Measurements from ENCODE around the gene DNAH10. TPM values are rescaled to one million over a fixed set of nuclear protein-coding genes. Genes with fewer than 3 reads are reported as not detected.

The DNAH10 gene
- total RNA-seq, 1 donor from 2014 or later = 0.66 TPM

- H3K27ac Mint-ChIP-seq (ENCODE audit: unreplicated experiment) = no peak overlapping the region
- H3K36me3 Mint-ChIP-seq (ENCODE audit: unreplicated experiment) = peaks cover 24% of the 10 kb centered on the region
- no peaks in the 10 kb centered on the region for H3K27me3 Mint-ChIP-seq (ENCODE audit: unreplicated experiment)
- no peak for DNase-seq
- H3K9me3 Mint-ChIP-seq (ENCODE audit: unreplicated experiment) = peaks cover 6% of the 10 kb centered on the region
- TF ChIP-seq CTCF (IDR thresholded peaks at IDR 0.05; ENCODE audit: partially characterized antibody, unreplicated experiment) = no peak
- H3K4me3 Mint-ChIP-seq (ENCODE audit: unreplicated experiment) = no peak overlapping the region
- H3K4me1 Mint-ChIP-seq (ENCODE audit: low read depth, unreplicated experiment) = no peaks in the 10 kb centered on the region
Observed at GRCh38 chr12:123832052-123832451, 70.0 kb downstream of the DNAH10 start.

- Mint-ChIP-seq H3K4me3 (ENCODE audit: unreplicated experiment) (no peak overlapping the region), H3K27ac (ENCODE audit: unreplicated experiment) (no peak overlapping the region), H3K27me3 (ENCODE audit: unreplicated experiment) (no peaks in the 10 kb centered on the region), H3K4me1 (ENCODE audit: low read depth, unreplicated experiment) (no peaks in the 10 kb centered on the region), H3K9me3 (ENCODE audit: unreplicated experiment) (peaks cover 2% of the 10 kb centered on the region), H3K36me3 (ENCODE audit: unreplicated experiment) (peaks cover 18% of the 10 kb centered on the region)
- DNase-seq = no peak
- no peak for TF ChIP-seq CTCF (IDR thresholded peaks at IDR 0.05; ENCODE audit: partially characterized antibody, unreplicated experiment)
Observed at GRCh38 chr12:123833830-123834229, 71.7 kb downstream of the DNAH10 start.

GRCh38 chr12:123834845-123835244 lies 72.7 kb downstream of the DNAH10 start:
- Mint-ChIP-seq H3K4me1 (ENCODE audit: low read depth, unreplicated experiment) (no peaks in the 10 kb centered on the region), H3K36me3 (ENCODE audit: unreplicated experiment) (peaks cover 17% of the 10 kb centered on the region), H3K4me3 (ENCODE audit: unreplicated experiment) (no peak overlapping the region), H3K9me3 (ENCODE audit: unreplicated experiment) (no peaks in the 10 kb centered on the region), H3K27ac (ENCODE audit: unreplicated experiment) (no peak overlapping the region), H3K27me3 (ENCODE audit: unreplicated experiment) (no peaks in the 10 kb centered on the region)
- TF ChIP-seq CTCF (IDR thresholded peaks at IDR 0.05; ENCODE audit: partially characterized antibody, unreplicated experiment) = no peak
- no peak for DNase-seq

GRCh38 chr12:123836292-123836691 lies 74.2 kb downstream of the DNAH10 start:
- DNase-seq = no peak
- Mint-ChIP-seq H3K9me3 (ENCODE audit: unreplicated experiment) (no peaks in the 10 kb centered on the region), H3K36me3 (ENCODE audit: unreplicated experiment) (peaks cover 10% of the 10 kb centered on the region), H3K4me3 (ENCODE audit: unreplicated experiment) (no peak overlapping the region), H3K27ac (ENCODE audit: unreplicated experiment) (no peak overlapping the region), H3K27me3 (ENCODE audit: unreplicated experiment) (no peaks in the 10 kb centered on the region), H3K4me1 (ENCODE audit: low read depth, unreplicated experiment) (no peaks in the 10 kb centered on the region)
- TF ChIP-seq CTCF (IDR thresholded peaks at IDR 0.05; ENCODE audit: partially characterized antibody, unreplicated experiment) = no peak

GRCh38 chr12:123839826-123840225 lies 77.7 kb downstream of the DNAH10 start:
- no peak overlapping the region for H3K4me3 Mint-ChIP-seq (ENCODE audit: unreplicated experiment)
- no peak overlapping the region for H3K27ac Mint-ChIP-seq (ENCODE audit: unreplicated experiment)
- DNase-seq = no peak
- TF ChIP-seq CTCF (IDR thresholded peaks at IDR 0.05; ENCODE audit: partially characterized antibody, unreplicated experiment) = no peak
- H3K9me3 Mint-ChIP-seq (ENCODE audit: unreplicated experiment) = no peaks in the 10 kb centered on the region
- no peaks in the 10 kb centered on the region for H3K4me1 Mint-ChIP-seq (ENCODE audit: low read depth, unreplicated experiment)
- no peaks in the 10 kb centered on the region for H3K27me3 Mint-ChIP-seq (ENCODE audit: unreplicated experiment)
- H3K36me3 Mint-ChIP-seq (ENCODE audit: unreplicated experiment) = peaks cover 5% of the 10 kb centered on the region
